Adrenal gland (tissue), 12 donors: ENCODE measurements around the gene ARPP21. TPM values are rescaled to one million over a fixed set of nuclear protein-coding genes. Genes with fewer than 3 reads are reported as not detected.

ENCODE experiments used
- DNase-seq, 7 donors: peaks; one replicate each; pipeline ENCODE4 v3.0.0-alpha.2; 2019 to 2020
- H3K27ac ChIP-seq, 5 donors: fragments of 200-600 bp; sonication (generic) in 4 of 5; 1 replicate in 3 of 5; 2 replicates in 2 of 5; pipeline versions ENCODE4 v1.5.1 to v1.8.0; 2016 to 2020; ENCODE audit warnings: mild to moderate bottlenecking in 1 of 5
- H3K27me3 ChIP-seq: fragments of 200-600 bp; 2 replicates; pipeline ENCODE4 v1.8.0; 2021
- H3K36me3 ChIP-seq, 2 donors: fragments of 200-600 bp; replicated peaks in 1 of 2; 1 replicate in 1 of 2; 2 replicates in 1 of 2; pipeline versions ENCODE4 v1.5.1 to v1.8.0; 2018 to 2022
- H3K4me1 ChIP-seq, 2 donors: fragments of 200-600 bp; replicated peaks in 1 of 2; 1 replicate in 1 of 2; 2 replicates in 1 of 2; pipeline versions ENCODE4 v1.5.1 to v1.8.0; 2018 to 2021
- H3K4me3 ChIP-seq, 4 donors: fragments of 200-600 bp; sonication (generic) in 3 of 4; one replicate each; pipeline ENCODE4 v1.5.1; 2016 to 2018
- H3K9me3 ChIP-seq, 3 donors: fragments of 200-600 bp; sonication (generic) in 1 of 3; replicated peaks in 1 of 3; 1 replicate in 2 of 3; 2 replicates in 1 of 3; pipeline versions ENCODE4 v1.5.1 to v1.8.0; 2016 to 2021
- CTCF ChIP-seq, 6 experiments: fragments of 450-650 bp in 4 of 6; fragments of 200-600 bp in 2 of 6; sonication (generic) in 1 of 6; IDR thresholded peaks; 1 replicate in 5 of 6; 2 replicates in 1 of 6; pipeline versions ENCODE4 v1.5.1 to v1.8.0; 2016 to 2021; ENCODE audit warnings: antibody characterized with exemption in 6 of 6, mild to moderate bottlenecking in 2 of 6, moderate library complexity in 1 of 6
- POLR2A ChIP-seq, 2 donors: fragments of 450-650 bp; IDR thresholded peaks; one replicate each; pipeline ENCODE4 v1.6.1; 2017; ENCODE audit warnings: antibody characterized with exemption in 2 of 2, mild to moderate bottlenecking in 2 of 2, moderate library complexity in 1 of 2
- WGBS, 4 donors: extraction: QIAGEN DNeasy Blood & Tissue Kit in 2 of 4; methylation state at CpG; one replicate each; pipeline versions ENCODE4 v1.1.5 to v1.1.7; 2013 to 2017; 5-methylcytosine and 5-hydroxymethylcytosine counted together
- intact Hi-C, 2 donors: fragments of 100-400 bp; cut with DNase I; formaldehyde crosslinking; loops; one replicate each; pipeline versions ENCODE4 v1.14.1 to v1.15.0; 2022 to 2023
- polyA plus RNA-seq, 3 donors: library from polyadenylated mRNA; stranded (reverse); fragments of 200-250 nt in 2 of 3; fragments of 350-450 nt in 1 of 3; fragmentation: Illumina TruSeq in 1 of 3; extraction: RNeasy Lipid Tissue Mini Kit (QIAGEN cat#74804) in 1 of 3; gene quantifications; one replicate each; pipeline ENCODE4 v1.2.3, GENCODE V29; 2013 to 2014
- total RNA-seq, 9 donors: library from RNA; depleted of rRNA in 4 of 9; stranded (reverse); fragments of >200 nt in 4 of 9; fragments of 120-200 nt in 1 of 9; fragmentation: NEBNext Ultra II Directional in 1 of 9; extraction: Animal tissue kit (Norgen Biotek cat#: 25700) in 1 of 9; gene quantifications; one replicate each; pipeline versions ENCODE4 v1.1.0 to v1.2.4, GENCODE V29; 2013 to 2023
- donor health status: healthy with polysubstance abuse.
- donor health status: Bipolar disorder and iron deficiency.
- donor health status: DM: yes; HTN: yes; CAD: no.
- donor health status: DM: no; HTN: no; CAD: no.
- donor health status: DM: no; HTN: no; CAD: no.
- donor health status: DM: yes; HTN: yes; CAD: no.

The ARPP21 gene
- total and polyA plus RNA-seq, 12 donors: 0.32 to 0.79 (median 0.72) TPM; not detected in 9

GRCh38 chr3:35666888-35667287 lies 27.6 kb downstream of the ARPP21 start:
- WGBS, 4 donors: 75 to 89% (median 85%) methylated on average over 1 of the region's 1 CpG
- H3K27ac ChIP-seq: no peak overlapping the region
- no peak overlapping the region for H3K4me3 ChIP-seq
- DNase-seq: no peak
- intact Hi-C loops: no loop called here
- no peaks in the 10 kb centered on the region for H3K36me3 ChIP-seq
- no peaks in the 10 kb centered on the region for H3K27me3 ChIP-seq
- H3K9me3 ChIP-seq: no peaks in the 10 kb centered on the region
- TF ChIP-seq POLR2A (IDR thresholded peaks at IDR 0.05) (no peak), CTCF (IDR thresholded peaks at IDR 0.05) (no peak)
- H3K4me1 ChIP-seq: no peaks in the 10 kb centered on the region

GRCh38 chr3:35670408-35670965 lies 31.2 kb downstream of the ARPP21 start:
- intact Hi-C loops: no loop called here
- WGBS, 4 donors: 75 to 88% (median 79%) methylated on average over 9 of the region's 9 CpGs
- DNase-seq: no peak
- Histone ChIP-seq H3K36me3 (no peaks in the 10 kb centered on the region), H3K4me3 (no peak overlapping the region), H3K4me1 (no peaks in the 10 kb centered on the region), H3K27me3 (no peaks in the 10 kb centered on the region), H3K9me3 (no peaks in the 10 kb centered on the region), H3K27ac (no peak overlapping the region)
- no peak for TF ChIP-seq CTCF (IDR thresholded peaks at IDR 0.05)
- no peak for TF ChIP-seq POLR2A (IDR thresholded peaks at IDR 0.05)

- no peak for DNase-seq
- H3K9me3 ChIP-seq: no peaks in the 10 kb centered on the region
- H3K27ac ChIP-seq: no peak overlapping the region
- no peaks in the 10 kb centered on the region for H3K36me3 ChIP-seq
- TF ChIP-seq CTCF (IDR thresholded peaks at IDR 0.05) (no peak), POLR2A (IDR thresholded peaks at IDR 0.05) (no peak)
- intact Hi-C loops: no loop called here
- 47 to 71% (median 60%) methylated on average over 2 of the region's 2 CpGs for WGBS, 4 donors
- H3K4me1 ChIP-seq: no peaks in the 10 kb centered on the region
- H3K27me3 ChIP-seq: no peaks in the 10 kb centered on the region
- no peak overlapping the region for H3K4me3 ChIP-seq
Measured at GRCh38 chr3:35671483-35671882, 32.2 kb downstream of the ARPP21 start.

GRCh38 chr3:35673017-35673416 lies 33.7 kb downstream of the ARPP21 start:
- H3K9me3 ChIP-seq: no peaks in the 10 kb centered on the region
- 79 to 84% (median 80%) methylated on average over 3 of the region's 3 CpGs for WGBS, 4 donors
- TF ChIP-seq POLR2A (IDR thresholded peaks at IDR 0.05) (no peak), CTCF (IDR thresholded peaks at IDR 0.05) (no peak)

More at GRCh38 chr3:35673017-35673416, 33.7 kb downstream of the ARPP21 start:
- H3K27ac ChIP-seq: no peak overlapping the region
- no peak for DNase-seq
- intact Hi-C loops: no loop called here
- H3K4me3 ChIP-seq: no peak overlapping the region
- no peaks in the 10 kb centered on the region for H3K4me1 ChIP-seq
- H3K27me3 ChIP-seq: no peaks in the 10 kb centered on the region
- no peaks in the 10 kb centered on the region for H3K36me3 ChIP-seq
